Trophoblast cell (in vitro differentiated cells and primary cell): ENCODE measurements around the gene IGFBP3.

Experiments used
- DNase-seq, 2 donors: peaks; one replicate each; pipeline ENCODE4 v3.0.0-alpha.2; 2016
- H2AFZ ChIP-seq: 2 replicates; pipeline ENCODE4 v1.6.1; 2013; ENCODE audit warnings: low read length, moderate library complexity, mild to moderate bottlenecking; ENCODE audit not compliant: insufficient read depth, poor library complexity
- H2AK5ac ChIP-seq: 2 replicates; pipeline ENCODE4 v1.6.1; 2013; ENCODE audit warnings: mild to moderate bottlenecking, low read length
- H2BK120ac ChIP-seq: 2 replicates; pipeline ENCODE4 v1.6.1; 2013; ENCODE audit warnings: low read length, mild to moderate bottlenecking, moderate library complexity; ENCODE audit not compliant: insufficient read depth, poor library complexity
- H2BK12ac ChIP-seq: 2 replicates; pipeline ENCODE4 v1.6.1; 2013; ENCODE audit warnings: mild to moderate bottlenecking, low read length, moderate library complexity
- H2BK5ac ChIP-seq: 2 replicates; pipeline ENCODE4 v1.6.1; 2013; ENCODE audit warnings: low read length, low read depth, moderate library complexity, mild to moderate bottlenecking; ENCODE audit not compliant: poor library complexity
- H3K14ac ChIP-seq: 2 replicates; pipeline ENCODE4 v1.6.1; 2013; ENCODE audit warnings: mild to moderate bottlenecking, low read length
- H3K18ac ChIP-seq: 2 replicates; pipeline ENCODE4 v1.6.1; 2013; ENCODE audit warnings: mild to moderate bottlenecking, low read length
- H3K23ac ChIP-seq: 2 replicates; pipeline ENCODE4 v1.6.1; 2013; ENCODE audit warnings: low read length
- H3K27ac ChIP-seq: 2 replicates; pipeline ENCODE4 v1.5.1; 2013; ENCODE audit warnings: low read depth, mild to moderate bottlenecking, inconsistent platforms, low read length, moderate library complexity
- H3K27me3 ChIP-seq: 2 replicates; pipeline ENCODE4 v1.6.1; 2013; ENCODE audit warnings: inconsistent platforms, mild to moderate bottlenecking, low read length, moderate library complexity; ENCODE audit not compliant: insufficient read depth
- H3K36me3 ChIP-seq, 2 experiments: 1 replicate in 1 of 2; 2 replicates in 1 of 2; pipeline ENCODE4 v1.6.1; 2013; ENCODE audit warnings: low read length in 2 of 2, mild to moderate bottlenecking in 2 of 2, moderate library complexity in 1 of 2; ENCODE audit not compliant: insufficient read depth in 2 of 2, control insufficient read depth in 1 of 2
- H3K4ac ChIP-seq: 2 replicates; pipeline ENCODE4 v1.6.1; 2013; ENCODE audit warnings: low read depth, mild to moderate bottlenecking, low read length, moderate library complexity
- H3K4me1 ChIP-seq, 2 experiments: 1 replicate in 1 of 2; 2 replicates in 1 of 2; pipeline ENCODE4 v1.6.1; 2013; ENCODE audit warnings: low read length in 2 of 2, mild to moderate bottlenecking in 2 of 2, moderate library complexity in 1 of 2; ENCODE audit not compliant: insufficient read depth in 2 of 2, control insufficient read depth in 1 of 2
- H3K4me2 ChIP-seq: 2 replicates; pipeline ENCODE4 v1.6.1; 2013; ENCODE audit warnings: inconsistent platforms, mild to moderate bottlenecking, low read length, moderate library complexity
- H3K4me3 ChIP-seq: 2 replicates; pipeline ENCODE4 v1.5.1; 2013; ENCODE audit warnings: mild to moderate bottlenecking, low read depth, low read length, inconsistent platforms
- H3K79me1 ChIP-seq: one replicate; pipeline ENCODE4 v1.6.1; 2013; ENCODE audit warnings: low read length
- H3K79me2 ChIP-seq: 2 replicates; pipeline ENCODE4 v1.6.1; 2013; ENCODE audit warnings: low read length, mild to moderate bottlenecking; ENCODE audit not compliant: control insufficient read depth, insufficient read depth, poor library complexity
- H3K9ac ChIP-seq: 2 replicates; pipeline ENCODE4 v1.6.1; 2013; ENCODE audit warnings: mild to moderate bottlenecking, low read length
- H3K9me3 ChIP-seq: 2 replicates; pipeline ENCODE4 v1.6.1; 2013; ENCODE audit warnings: low read depth, mild to moderate bottlenecking, control low read depth, inconsistent platforms, low read length; ENCODE audit not compliant: insufficient read depth
- H4K12ac ChIP-seq: 2 replicates; pipeline ENCODE4 v1.6.1; 2013; ENCODE audit warnings: low read depth, mild to moderate bottlenecking, low read length, moderate library complexity
- H4K8ac ChIP-seq: 2 replicates; pipeline ENCODE4 v1.6.1; 2013; ENCODE audit warnings: low read depth, mild to moderate bottlenecking, low read length, moderate library complexity
- H4K91ac ChIP-seq: one replicate; pipeline ENCODE4 v1.6.1; 2013; ENCODE audit warnings: low read depth, mild to moderate bottlenecking, low read length, moderate library complexity
- WGBS: extraction: QIAGEN DNeasy Blood & Tissue Kit; methylation state at CpG from one replicate; pipeline ENCODE4 v1.1.7; 2013; ENCODE audit warnings: missing lambda C conversion rate; ENCODE audit not compliant: insufficient read length, insufficient coverage; ENCODE audit errors: extremely low coverage; 5-methylcytosine and 5-hydroxymethylcytosine counted together

Gene IGFBP3

GRCh38 chr7:45884136-45884535 is 36.9 kb downstream of the IGFBP3 start:
- Histone ChIP-seq H2BK12ac (no peak overlapping the region), H4K8ac (no peak overlapping the region), H4K91ac (no peak overlapping the region), H3K79me2 (no peaks in the 10 kb centered on the region), H2AK5ac (no peak overlapping the region), H3K14ac (no peak overlapping the region), H2BK120ac (no peak overlapping the region), H3K4me1 (peaks cover 8 to 9% of the 10 kb centered on the region in 2 experiments), H3K9ac (no peak overlapping the region), H3K4me2 (no peak overlapping the region), H3K27ac (no peak overlapping the region), H2AFZ (no peak overlapping the region), H3K23ac (no peak overlapping the region), H3K18ac (no peak overlapping the region), H3K36me3 (no peaks in the 10 kb centered on the region), H2BK5ac (no peak overlapping the region), H3K4me3 (no peak overlapping the region), H3K79me1 (no peaks in the 10 kb centered on the region), H4K12ac (no peak overlapping the region), H3K4ac (no peak overlapping the region), H3K9me3 (peaks cover 7% of the 10 kb centered on the region), H3K27me3 (peaks cover 12% of the 10 kb centered on the region)
- no CpG with 5 or more reads among the region's 4 CpGs for WGBS
- no peak for DNase-seq

DNA sequence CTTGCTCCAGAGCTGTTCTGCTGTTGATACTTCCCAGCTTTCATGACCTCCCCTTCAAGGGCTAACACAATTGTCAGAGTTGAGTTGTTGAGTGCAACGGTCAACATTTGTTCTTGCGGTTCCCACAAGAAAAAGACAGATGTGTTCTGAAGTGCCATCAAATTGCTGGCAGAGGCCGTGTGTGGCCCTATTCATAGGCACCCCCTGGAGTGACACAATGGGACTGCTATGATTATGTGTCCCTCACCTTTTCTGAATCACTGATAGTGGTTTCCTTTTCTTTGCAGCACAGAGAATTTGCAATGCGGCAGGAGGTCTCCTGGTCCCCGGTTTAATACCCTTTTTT is 38.6 kb downstream of the IGFBP3 start:
- H3K27me3 ChIP-seq, result no peaks in the 10 kb centered on the region
- no peak overlapping the region for H3K14ac ChIP-seq
- no peak overlapping the region for H2AK5ac ChIP-seq
- H3K4me2 ChIP-seq, result no peak overlapping the region
- no peak overlapping the region for H2BK5ac ChIP-seq
- H3K18ac ChIP-seq, result no peak overlapping the region
- WGBS, result no CpG with 5 or more reads among the region's 5 CpGs
- no peaks in the 10 kb centered on the region for H3K4me1 ChIP-seq
- H4K12ac ChIP-seq, result no peak overlapping the region
- H2AFZ ChIP-seq, result no peak overlapping the region
- no peak overlapping the region for H3K4ac ChIP-seq
- no peak for DNase-seq
- no peaks in the 10 kb centered on the region for H3K79me2 ChIP-seq
- H3K79me1 ChIP-seq, result no peaks in the 10 kb centered on the region
- no peak overlapping the region for H4K91ac ChIP-seq
- no peak overlapping the region for H2BK120ac ChIP-seq
- peaks cover 11% of the 10 kb centered on the region for H3K9me3 ChIP-seq
- H3K4me3 ChIP-seq, result no peak overlapping the region
- no peaks in the 10 kb centered on the region for H3K36me3 ChIP-seq
- H3K9ac ChIP-seq, result no peak overlapping the region
- H4K8ac ChIP-seq, result no peak overlapping the region
- no peak overlapping the region for H3K23ac ChIP-seq
- H3K27ac ChIP-seq, result no peak overlapping the region
- H2BK12ac ChIP-seq, result no peak overlapping the region

DNA sequence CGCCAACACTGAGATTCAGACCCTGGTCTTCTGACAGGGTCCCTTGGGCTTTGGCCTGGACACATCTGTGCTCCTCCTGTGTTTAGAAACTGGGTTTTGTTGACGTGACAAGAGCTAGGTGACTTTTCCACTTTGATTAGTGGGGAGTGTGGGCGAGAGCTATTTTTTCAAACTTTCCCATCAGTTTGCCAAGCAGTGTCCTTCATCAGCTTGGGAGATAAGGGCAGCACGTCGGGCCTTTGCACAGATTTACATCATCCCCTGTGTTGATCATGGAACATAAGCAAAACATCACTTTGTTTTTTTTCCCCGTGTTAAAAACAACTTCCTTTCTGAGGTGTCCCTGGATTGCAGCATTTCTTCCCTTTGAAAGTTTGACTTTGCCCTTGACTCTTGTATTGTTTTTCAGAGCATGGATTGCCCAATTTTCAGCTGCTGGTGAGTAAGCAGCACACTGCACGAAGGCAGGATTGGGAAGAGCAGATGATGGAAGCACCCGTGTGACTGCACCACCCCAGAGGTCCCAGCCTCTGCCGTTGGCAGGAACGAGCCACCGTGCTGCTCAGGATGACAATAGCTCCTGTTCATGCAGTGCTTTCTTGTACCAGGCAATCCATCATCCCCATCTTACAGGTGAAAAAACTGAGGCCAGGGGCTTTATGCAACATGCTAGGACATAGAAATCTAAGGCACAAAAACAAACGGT is 39.2 kb downstream of the IGFBP3 start:
- Histone ChIP-seq H3K79me1 (no peaks in the 10 kb centered on the region), H3K4ac (no peak overlapping the region), H2BK5ac (no peak overlapping the region), H3K4me3 (no peak overlapping the region), H3K9ac (no peak overlapping the region), H3K14ac (no peak overlapping the region), H3K18ac (no peak overlapping the region), H3K4me1 (no peaks in the 10 kb centered on the region), H3K27me3 (no peaks in the 10 kb centered on the region), H3K79me2 (no peaks in the 10 kb centered on the region), H3K23ac (no peak overlapping the region), H4K8ac (no peak overlapping the region), H4K12ac (no peak overlapping the region), H3K9me3 (peaks cover 11% of the 10 kb centered on the region), H4K91ac (no peak overlapping the region), H3K36me3 (no peaks in the 10 kb centered on the region), H2BK120ac (no peak overlapping the region), H2AK5ac (no peak overlapping the region), H2AFZ (no peak overlapping the region), H3K27ac (no peak overlapping the region), H3K4me2 (no peak overlapping the region), H2BK12ac (no peak overlapping the region)
- no CpG with 5 or more reads among the region's 12 CpGs for WGBS
- DNase-seq, result no peak

GRCh38 chr7:45881280-45881758 is 39.8 kb downstream of the IGFBP3 start:
- H3K14ac ChIP-seq, result no peak overlapping the region
- H3K4me2 ChIP-seq, result no peak overlapping the region
- H3K9me3 ChIP-seq, result peaks cover 11% of the 10 kb centered on the region
- no peak overlapping the region for H2BK5ac ChIP-seq
- WGBS, result no CpG with 5 or more reads among the region's 9 CpGs
- no peaks in the 10 kb centered on the region for H3K79me2 ChIP-seq
- no peak overlapping the region for H4K12ac ChIP-seq
- H3K27me3 ChIP-seq, result no peaks in the 10 kb centered on the region
- no peak overlapping the region for H3K27ac ChIP-seq
- no peaks in the 10 kb centered on the region for H3K4me1 ChIP-seq
- no peak overlapping the region for H3K4me3 ChIP-seq
- H2BK12ac ChIP-seq, result no peak overlapping the region
- no peak overlapping the region for H2AFZ ChIP-seq
- no peak overlapping the region for H2BK120ac ChIP-seq
- no peak overlapping the region for H4K91ac ChIP-seq
- H3K79me1 ChIP-seq, result no peaks in the 10 kb centered on the region
- H3K36me3 ChIP-seq, result no peaks in the 10 kb centered on the region
- H2AK5ac ChIP-seq, result no peak overlapping the region
- H3K9ac ChIP-seq, result no peak overlapping the region
- no peak overlapping the region for H3K23ac ChIP-seq
- no peak overlapping the region for H3K4ac ChIP-seq
- no peak overlapping the region for H3K18ac ChIP-seq
- H4K8ac ChIP-seq, result no peak overlapping the region
- DNase-seq, result no peak
